Stimulated activated CD4-positive, alpha-beta T cell treated with anti-CD3 and anti-CD28 coated beads, Interleukin-1b, Interleukin-23, amount 100 ng/mL, for 4 hours (primary cell): ENCODE data around the gene LIMCH1.

Source experiments
- DNase-seq, 2 donors: peaks; one replicate each; pipeline ENCODE4 v3.0.0-alpha.2; 2020; ENCODE audit warnings: low read depth in 2 of 2

The LIMCH1 gene

DNA sequence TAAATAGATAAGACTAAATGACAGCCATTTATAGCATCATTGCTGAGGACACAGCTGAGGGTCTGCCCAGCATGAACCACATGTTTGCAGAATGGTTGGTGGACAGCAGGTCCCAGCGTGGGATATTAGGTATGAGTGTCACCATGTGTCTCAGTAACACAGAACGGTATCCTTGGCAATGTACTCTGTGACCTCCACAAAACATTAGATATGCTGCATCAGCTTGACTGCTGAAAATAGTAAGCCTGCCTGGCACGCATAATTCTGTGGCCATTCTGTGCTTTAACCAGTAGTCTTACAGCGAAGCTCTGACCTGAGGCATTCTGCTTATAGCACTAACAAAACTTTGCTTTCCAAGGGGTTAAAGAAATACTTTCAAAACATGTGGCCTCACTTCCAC lies 32.0 kb downstream of the LIMCH1 start:
- DNase-seq = no peak

DNA sequence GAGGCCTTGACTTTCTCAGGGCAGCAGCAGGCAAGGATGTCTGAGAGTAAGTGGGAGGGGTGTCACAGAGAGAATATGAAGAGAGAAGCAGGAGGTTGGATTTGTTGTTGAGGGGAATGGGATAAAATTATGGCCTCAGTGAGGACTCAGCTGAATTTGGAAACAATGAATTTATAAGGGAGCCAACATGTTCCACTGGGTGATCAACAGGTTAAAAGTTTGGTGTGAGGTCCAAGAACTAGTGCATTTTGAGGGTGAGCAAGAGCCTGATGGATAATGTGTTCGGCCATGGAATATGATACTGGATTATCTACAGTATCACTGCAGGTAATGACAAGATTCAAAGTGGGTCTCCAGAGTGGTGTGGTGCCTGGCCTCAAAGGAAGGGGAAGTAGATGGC lies 33.5 kb downstream of the LIMCH1 start:
- no peak for DNase-seq

DNA sequence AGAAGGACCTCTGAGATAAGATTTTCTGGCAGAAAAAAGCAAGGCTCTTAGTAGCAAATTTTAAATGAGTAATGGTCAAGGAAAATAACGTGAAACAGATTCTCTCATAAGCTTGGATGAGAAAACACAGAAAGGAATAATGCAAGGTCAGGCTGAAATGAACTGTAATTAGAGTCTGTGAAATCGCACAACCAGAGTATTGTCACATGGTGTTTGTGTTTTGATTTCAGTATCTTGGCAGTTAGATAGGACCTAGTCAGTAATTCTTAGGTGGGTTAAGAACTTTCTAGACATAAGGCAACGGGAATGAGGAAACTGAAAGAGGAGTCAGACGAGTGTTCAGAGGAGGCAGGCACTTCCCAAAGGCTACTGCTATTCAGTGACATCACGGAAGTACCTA lies 34.6 kb downstream of the LIMCH1 start:
- no peak for DNase-seq

DNA sequence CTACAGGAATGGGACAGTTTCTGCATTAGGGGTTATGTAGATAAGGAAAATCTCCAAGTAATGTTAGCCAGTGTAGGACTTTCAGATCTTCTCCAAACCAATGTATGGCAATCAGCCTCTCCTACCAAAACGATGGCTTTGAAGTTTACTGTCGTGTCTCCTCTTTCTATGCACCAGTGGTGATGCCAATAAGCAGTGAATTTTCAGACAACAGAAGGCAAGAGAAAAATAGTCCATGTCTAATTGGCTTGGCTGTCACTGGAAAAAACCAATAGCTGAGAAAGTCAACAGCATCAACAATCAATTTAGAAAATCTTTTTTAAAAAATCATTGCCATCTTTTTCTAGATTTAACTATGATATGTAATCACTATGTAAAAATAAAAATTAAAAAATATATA lies 35.0 kb downstream of the LIMCH1 start:
- DNase-seq = no peak

DNA sequence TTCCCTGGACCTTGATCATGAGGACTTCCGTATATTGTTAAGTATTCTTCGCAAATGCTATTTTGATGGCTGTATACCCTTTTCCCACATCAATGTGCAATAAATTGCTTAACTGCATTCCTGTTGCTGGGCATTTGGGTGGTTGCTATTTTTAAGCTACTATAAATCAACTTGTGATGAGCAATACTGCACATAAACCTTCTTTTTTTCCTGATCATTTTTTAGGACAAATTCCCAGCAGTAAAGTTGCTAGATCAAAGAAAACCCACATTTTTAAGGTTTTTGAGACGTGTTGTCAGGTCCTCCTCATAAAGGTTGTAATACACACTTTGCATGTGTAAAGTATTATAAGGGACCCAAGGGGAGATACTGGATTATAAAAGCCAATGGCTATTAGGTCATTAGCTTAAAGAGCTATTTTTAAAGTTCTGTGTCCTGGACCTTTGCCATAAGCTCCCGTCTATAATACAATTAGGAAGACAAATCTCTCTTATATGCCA lies 35.6 kb downstream of the LIMCH1 start:
- no peak for DNase-seq

DNA sequence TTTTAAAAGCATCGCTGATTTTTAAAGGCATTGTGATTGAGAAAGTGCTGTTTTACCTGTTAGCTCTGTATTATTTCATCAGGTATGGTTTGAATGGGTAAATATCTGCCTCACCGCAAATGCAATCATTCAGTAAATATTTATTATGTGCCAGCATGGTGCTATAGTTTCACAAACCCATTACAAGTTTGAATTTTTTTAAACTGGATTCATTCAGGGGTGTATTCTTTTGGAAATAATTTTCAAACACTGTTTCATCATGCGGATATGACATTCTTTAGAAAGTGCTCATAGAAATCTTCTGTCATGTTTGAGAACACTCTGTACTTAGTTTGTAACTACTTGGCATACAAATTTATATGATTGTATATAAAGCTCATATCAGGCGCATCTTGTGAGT lies 37.2 kb downstream of the LIMCH1 start:
- no peak for DNase-seq

DNA sequence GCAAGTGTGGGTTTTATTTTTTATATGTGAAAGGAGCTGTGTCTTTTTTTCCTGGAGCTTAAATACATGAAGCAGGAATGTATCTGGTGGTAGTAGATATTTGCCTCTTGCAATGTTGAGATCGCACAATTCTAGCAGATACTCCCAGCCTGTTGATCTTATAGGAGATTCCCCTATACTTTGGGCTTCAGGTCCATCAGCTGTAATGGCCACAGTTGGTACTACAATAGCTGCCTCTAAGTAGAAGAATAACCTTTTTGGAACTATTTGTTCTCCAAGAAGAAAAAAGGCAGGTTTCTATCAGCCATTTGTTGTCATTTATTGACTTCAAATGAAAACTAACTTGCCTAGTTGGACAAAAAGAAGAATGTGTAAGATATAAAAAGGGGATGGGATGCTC lies 37.7 kb downstream of the LIMCH1 start:
- no peak for DNase-seq

DNA sequence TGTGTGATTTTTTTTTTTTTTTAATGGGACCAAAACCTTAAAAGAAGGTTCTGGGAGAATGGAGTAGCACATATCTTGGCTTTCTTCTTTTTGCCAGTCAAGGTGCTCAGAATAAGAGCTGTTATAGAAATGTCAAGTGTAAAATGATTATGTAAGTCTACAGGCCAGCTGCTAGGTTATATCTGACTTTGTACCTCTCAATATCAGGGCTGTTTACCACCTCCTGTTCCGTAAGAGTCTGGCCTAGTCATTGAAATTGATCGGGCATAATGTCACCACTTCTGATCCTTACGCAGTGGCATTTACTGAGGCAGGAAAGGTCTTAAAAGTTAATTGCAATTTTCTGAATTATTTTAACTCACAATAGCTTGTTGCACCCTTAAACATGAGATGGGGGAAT lies 41.1 kb downstream of the LIMCH1 start:
- DNase-seq = no peak

DNA sequence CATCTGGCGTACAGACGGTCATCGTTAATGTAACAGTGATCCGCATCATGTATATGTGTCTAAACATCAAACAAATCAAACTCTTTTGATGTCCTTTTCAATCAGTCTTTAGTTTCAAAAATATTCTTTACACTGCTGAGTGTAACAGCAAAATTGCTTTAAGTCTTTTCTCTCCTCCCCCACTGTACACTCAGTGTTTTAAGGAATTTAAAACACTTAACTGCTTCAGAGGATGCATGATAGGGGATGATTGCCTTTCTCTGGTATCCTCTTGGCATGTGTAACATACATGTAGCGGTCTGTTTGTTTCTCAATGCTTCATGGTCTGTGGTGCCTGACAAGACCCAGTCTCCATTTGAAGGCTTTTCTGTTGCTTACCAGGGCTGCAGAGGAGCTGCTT lies 41.6 kb downstream of the LIMCH1 start:
- no peak for DNase-seq

DNA sequence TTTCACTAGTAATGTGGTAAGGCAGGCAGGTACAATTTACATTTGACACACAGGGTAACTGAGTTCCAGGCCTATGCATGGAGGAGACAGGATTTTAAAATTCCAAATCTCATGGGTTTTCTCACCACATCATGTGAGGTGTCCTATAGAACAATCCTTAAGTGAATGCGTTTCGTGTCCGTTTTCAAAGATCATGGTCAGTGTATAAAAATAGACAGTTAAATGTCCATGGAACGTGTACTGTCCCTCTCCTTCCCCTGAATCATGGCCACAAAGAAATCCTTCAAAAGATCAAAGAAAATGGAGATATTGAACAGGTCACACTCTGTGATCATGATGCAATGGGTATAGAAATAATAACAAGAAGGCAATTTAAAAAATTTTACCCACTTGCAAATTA lies 42.0 kb downstream of the LIMCH1 start:
- DNase-seq = no peak

DNA sequence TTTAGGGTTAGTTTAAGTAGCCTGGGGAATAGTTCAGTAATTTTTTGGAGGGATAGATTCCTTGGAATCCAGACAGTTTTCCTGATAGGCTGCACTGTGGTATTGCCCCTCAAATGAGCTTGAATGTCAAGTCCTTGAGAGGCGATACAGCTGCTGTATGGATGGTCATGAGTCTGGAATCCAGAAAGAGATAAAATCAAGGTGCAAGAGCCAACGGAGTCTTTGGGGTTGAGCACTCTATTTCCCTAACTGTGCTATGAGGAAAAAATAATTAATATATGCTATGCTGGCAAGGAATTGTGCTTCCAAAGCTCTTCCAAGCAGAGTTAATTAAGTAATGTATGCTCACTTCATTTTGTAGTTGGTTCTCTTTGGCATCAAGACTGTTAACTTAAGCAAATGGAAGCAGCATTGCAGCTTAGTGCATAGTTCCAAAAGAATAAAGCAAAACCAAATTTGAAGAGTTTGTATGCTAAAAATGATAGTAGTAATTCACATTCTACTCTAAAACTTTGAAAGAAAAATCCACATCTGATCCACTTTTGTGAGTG lies 48.8 kb downstream of the LIMCH1 start:
- no peak for DNase-seq

DNA sequence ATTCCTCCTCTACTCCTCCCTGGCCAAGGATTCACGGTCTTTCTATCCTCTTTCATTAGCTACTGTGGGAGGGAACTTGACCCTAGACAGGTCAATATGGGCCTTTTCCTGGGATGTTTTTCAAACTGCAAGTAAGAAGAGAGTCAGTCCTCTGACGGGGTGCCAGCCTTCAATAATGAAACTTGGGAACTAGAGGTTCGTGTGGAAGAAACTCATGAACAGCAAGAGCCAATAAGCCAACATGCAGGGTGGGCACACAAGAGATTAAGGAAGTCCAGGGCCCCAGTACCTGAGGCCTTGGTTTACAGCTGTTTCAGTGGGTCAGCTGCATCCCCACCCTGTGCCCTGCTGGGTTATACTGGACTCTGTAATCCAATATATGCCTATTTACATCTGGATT lies 49.3 kb downstream of the LIMCH1 start:
- no peak for DNase-seq

DNA sequence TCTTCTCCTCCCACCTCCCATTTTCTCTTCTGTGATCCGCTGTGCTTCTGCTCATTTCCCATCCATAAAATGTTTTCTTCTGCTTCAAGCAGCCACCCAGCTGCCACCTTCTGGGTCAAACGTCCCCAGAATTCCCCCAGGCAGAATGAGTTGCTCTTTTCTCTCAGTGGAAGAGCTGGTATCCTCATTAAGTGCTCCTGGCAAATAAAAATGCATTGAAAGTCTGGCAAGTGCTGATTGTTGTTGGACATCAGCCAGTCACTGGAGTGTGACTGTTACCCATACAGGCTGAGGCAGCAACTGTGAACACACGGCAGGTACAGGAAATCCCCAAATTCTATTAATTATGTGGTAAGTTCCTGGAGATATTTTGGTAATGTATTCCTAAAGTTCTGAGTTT lies 52.6 kb downstream of the LIMCH1 start:
- DNase-seq = no peak

DNA sequence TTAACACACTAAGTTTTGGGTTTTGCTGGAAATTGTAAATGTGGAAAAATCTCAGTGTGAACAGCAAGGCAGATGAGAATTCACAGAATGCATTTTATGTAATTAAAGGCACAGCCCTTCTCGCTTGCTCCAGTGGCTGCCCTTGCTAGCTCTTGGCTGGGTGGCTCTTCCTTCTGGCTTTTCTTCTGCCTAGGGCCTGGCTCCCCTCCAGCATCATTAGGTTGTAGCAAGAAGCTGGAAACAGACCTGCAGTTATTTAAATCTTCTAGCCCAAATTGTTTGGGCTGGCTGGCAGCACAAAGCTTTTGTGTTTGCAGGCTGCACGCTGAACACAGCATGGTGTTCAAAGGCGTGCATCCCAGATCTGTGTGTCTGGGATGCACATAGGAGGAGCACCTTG lies 56.5 kb downstream of the LIMCH1 start:
- DNase-seq = no peak

DNA sequence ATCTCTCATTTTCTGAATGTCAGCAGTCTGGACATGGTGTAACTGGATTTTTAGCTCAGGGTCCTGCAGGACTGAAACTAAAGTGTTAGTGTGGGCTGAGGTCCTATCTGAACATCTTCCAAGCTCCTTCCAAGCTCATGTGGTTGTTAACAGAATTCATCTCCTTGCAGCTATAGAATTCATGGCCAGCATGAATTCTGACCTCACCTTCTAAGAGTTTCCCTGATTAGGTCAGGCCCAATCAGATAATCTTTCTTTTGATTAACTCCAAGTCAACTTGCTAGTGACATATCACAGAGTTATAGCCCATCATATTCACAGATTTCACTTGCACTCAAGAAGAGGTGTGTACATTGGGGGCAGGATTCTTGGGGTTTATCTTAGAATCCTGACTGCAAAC lies 59.5 kb downstream of the LIMCH1 start:
- DNase-seq = no peak

DNA sequence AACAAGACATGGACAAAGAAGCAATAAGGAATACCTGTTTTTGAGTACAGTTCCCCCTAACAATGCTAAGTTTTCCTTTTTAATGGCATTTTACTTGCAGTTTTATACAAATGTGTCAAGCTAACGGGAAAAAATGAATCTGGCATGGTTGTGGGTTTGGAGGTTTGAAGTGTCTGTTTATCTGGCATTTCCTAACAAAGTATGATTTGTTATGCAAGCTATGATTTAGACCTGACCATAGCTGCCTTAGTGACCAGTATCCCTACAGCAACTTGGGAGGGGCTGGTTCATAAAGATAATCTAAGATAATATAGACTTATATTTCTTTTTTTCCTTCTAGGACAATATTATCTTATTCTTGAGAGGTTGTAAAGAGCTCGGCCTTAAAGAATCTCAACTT lies 60.6 kb downstream of the LIMCH1 start:
- no peak for DNase-seq

DNA sequence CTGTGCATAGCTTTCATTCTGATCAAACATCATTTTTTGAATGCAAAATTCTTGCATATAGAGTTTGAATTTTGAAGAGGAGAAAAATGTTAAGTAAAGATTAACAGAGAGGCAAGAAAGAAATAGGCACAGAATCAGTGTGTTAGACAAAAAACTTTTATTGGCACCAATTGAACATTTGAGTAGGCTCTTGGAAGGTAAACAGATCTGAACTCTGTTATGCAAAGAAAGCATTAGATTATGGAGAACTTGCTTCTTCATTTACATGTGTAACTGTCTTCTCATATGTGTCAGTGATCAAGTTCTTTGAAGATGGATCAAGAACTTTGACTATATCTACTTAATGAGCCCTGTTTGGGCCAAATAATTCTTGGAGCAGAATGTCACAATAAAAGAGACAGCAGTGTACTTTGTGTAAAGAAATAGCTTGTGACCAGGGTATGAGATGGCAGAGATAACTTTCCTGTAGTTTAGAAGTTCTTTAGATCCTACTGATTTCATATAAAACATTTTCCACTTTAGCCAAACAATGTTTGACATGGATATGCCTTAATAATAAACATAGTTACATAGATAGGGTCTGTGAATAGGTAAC lies 61.3 kb downstream of the LIMCH1 start:
- DNase-seq = no peak

DNA sequence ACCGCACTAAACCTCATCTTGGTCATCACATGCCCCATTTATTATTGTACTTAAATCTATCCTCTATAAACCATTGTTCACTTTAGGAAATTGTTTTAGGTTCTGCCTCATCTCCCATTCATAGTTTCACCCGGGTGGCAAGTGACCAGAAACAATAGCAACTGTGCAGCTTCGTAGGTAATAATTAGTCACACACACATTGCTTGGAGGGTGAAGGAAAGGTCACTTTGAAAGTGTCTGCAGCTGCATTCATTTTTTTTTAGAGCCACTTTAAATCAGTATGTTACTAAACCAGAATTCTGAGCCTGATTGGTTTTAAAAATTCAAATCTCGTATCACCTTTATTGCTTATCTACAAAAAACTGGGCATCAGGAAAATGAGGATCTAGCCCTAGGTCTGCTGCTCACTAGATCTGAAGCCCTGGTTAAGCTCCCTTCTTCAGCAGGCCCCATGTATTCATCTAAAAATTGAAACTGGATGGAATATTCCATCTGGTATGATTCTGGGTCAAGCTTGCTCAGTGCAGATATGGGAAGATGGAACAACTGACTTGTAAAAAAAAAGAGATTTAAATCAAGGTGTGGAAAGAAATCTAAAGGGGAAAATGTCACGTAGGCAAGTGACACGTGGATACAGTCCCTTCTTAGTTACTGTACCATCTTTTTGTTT lies 62.4 kb downstream of the LIMCH1 start:
- no peak for DNase-seq

DNA sequence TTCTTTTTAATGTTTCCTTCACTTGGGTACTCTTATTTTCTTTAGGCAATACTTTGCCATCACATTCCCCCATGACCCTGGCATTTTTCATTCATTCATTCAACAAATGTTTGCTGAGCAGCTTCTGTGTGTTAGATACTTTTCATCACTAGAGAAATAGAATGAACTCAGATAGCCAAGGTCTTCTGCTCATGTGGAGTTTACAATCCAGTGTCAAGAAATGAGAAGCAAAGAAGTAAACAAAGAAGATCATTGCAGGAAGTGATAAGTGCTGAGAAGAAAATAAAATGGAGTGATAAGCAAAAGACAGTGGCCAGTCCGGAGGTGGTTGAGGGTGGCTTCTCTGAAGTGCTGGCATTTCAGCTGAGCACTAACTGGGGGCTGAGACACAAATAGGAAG lies 63.1 kb downstream of the LIMCH1 start:
- DNase-seq = no peak

DNA sequence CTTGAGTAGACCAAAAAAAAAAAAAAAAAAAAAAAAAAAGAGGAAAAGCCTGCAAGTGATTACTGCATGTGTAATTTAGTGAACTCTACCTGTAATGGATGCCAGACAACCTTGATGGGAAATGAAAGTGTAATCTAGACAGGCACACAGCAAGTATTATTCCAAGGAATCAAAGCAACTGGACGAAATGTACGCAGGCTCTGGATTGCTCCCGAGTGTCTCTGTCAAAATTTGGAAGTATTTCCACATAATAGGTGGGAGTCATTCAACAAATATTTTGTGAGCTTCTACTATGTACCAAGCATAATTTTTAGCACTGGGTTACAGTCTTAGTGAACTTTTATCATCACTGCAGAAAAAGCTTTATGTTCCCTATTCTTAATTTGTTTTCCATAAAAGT lies 64.2 kb downstream of the LIMCH1 start:
- no peak for DNase-seq

DNA sequence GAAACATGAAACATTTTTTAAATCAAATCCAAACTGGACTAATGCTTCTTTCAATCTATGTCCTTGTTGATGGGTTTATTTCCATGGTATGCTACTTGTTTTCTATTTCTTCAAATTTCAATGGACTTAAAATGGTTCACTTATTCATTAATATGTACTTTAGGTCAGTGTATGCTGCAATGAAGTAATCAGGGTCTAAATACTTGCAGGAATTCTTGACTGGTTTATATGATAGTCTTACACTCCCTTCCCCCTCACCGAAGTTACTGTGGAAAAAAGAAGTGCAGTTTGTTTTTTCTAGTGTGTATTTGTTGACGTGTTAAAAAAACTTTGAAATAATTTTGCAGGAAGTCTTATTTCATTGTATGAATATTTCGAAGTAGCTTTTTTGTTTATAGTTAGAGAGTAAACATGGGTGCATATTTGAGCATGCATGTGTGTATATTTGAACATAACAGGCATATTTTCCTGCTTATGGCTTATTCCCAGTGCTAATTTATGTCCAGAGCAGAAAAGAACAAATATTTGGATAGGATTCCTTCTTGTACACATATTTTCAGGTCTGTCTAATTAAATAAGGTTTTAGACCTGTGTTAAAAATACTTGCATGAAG lies 65.0 kb downstream of the LIMCH1 start:
- DNase-seq = no peak

DNA sequence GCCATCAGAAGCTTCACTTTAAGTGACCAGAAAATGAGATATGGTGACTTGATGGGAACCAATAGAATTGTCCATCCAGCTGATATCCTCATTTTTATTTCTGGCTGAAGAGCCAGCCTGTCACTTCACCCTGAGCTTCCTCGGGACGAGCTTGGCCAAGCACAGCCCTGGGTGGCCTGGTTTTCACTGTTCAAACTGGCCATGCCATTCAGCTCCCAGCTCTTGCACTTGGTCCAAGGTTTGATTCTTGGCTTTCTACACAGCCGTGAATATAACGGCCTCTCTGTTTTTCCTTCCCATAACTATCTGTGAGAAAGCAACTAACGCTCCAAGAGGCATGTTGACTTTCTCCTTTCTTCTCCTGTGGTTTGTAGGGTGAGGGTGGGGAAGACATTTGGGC lies 71.9 kb downstream of the LIMCH1 start:
- no peak for DNase-seq

DNA sequence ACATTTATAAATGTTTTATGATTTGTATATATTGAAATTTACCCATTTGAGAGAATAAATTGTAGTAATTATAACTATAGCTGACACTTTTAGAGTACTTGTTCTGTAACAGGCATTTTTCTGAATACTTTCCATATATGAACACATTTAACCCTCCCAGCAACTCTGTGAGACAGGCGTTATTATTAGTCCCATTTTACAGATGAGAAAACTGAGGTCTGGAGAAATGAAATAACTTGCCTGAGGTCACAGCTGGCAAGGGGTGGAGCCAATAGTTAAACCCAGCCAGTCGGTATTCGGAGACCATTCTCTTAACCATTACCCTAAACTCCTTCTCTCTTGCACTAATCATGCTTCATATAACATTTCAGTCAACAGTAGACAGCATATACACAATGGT lies 72.5 kb downstream of the LIMCH1 start:
- no peak for DNase-seq
